ENCODE data around the gene SPTB.

Gene SPTB

DNA sequence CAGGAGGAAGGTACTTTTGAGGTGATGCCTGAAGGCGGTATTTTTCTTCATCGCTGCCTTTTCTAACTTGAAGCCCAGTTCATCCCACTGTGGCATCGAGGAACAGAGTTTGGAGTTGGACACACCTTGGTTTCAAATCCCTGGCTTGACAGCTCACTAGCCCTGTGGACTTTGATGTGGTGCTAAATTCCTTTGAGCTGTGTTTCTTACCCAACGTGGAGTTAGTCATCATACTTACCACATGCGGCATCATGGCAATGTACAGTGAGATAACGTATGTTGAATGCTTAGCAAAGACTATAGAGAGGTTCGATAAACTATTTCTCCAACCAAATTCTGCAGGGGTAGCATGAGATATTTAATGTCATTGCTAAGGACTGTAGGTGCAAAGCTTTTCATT, 172.0 kb downstream of the SPTB start:
- H3K9me3 ChIP-seq = no peaks in the 10 kb centered on the region
- peaks cover 83 to 91% of the 10 kb centered on the region in 2 experiments for H3K4me1 ChIP-seq (ENCODE audit: control insufficient read depth in 1 of 2, insufficient read depth in 1 of 2, low read depth in 1 of 2, low read length in 1 of 2)
- TF ChIP-seq, protein P1, sequence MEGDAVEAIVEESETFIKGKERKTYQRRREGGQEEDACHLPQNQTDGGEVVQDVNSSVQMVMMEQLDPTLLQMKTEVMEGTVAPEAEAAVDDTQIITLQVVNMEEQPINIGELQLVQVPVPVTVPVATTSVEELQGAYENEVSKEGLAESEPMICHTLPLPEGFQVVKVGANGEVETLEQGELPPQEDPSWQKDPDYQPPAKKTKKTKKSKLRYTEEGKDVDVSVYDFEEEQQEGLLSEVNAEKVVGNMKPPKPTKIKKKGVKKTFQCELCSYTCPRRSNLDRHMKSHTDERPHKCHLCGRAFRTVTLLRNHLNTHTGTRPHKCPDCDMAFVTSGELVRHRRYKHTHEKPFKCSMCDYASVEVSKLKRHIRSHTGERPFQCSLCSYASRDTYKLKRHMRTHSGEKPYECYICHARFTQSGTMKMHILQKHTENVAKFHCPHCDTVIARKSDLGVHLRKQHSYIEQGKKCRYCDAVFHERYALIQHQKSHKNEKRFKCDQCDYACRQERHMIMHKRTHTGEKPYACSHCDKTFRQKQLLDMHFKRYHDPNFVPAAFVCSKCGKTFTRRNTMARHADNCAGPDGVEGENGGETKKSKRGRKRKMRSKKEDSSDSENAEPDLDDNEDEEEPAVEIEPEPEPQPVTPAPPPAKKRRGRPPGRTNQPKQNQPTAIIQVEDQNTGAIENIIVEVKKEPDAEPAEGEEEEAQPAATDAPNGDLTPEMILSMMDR (IDR thresholded peaks at IDR 0.05) = no peak
- no peaks in the 10 kb centered on the region for H3K27me3 ChIP-seq
- peak overlapping the region; percentile 99 for H3K27ac ChIP-seq
- H3K36me3 ChIP-seq = peaks cover 21% of the 10 kb centered on the region
- peak overlapping the region; percentile 79 to 97 for H3K4me3 ChIP-seq (ENCODE audit: low read depth in 1 of 2, low read length in 1 of 2)

DNA sequence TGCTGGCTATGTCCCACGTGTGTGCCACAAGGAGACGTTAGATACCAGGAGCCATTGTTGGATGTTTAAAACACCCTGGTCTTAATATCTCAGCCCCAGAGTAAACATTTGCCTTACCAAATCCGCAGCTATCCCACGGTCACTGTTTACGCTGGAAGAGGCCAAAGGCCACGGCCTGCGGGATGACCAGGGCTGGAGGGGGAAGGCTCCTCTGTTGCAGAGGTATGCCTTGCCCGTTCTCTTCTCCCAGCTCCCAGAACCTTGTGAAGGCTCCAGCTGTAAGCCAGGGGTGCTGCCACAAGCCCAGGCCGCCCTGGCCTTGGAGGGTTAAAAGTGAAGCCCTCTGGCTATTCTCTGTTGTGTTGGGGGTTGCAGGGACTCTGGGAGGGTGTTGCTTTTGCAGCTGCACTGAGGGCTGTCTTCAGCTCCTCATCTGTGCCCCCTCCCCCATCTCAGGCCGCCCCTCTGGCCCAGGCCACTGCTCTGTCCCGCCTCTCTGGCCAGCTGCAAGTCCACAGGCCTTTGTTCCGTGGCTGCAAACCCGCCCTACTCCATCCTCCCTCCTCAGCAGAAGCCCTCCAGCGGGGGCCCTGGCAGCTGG, 173.0 kb downstream of the SPTB start:
- TF ChIP-seq, protein P1 (IDR thresholded peaks at IDR 0.05) = no peak
- H3K27ac ChIP-seq = peak overlapping the region; percentile 99
- H3K4me1 ChIP-seq (ENCODE audit: control insufficient read depth in 1 of 2, insufficient read depth in 1 of 2, low read depth in 1 of 2, low read length in 1 of 2) = peaks cover 83 to 91% of the 10 kb centered on the region in 2 experiments

DNA sequence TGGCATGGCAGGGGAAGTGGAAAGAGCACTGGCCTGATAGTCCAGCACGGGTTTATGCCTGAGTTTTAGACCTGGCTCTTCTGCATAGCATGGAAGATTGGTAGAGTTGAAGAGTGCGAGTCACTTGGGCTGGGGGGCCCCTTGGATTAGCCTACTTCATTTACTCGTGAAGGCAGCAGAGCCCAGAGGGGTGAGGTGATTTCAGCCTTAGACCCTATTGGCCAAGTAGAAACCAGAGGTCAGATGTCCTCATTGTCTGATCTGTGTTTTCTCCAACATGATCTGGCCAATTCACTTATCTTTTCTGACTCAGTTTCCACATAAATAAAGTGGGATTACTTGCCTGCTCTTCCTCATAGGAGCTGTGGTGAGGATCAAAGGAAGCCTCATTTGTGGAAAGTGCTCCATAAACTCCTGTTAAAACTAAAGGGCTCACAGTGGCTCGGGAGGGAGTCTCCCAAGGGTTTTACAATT, 173.6 kb downstream of the SPTB start:
- Histone ChIP-seq H3K27me3 (peaks cover 8% of the 10 kb centered on the region), H3K27ac (peak overlapping the region; percentile 99), H3K9me3 (no peaks in the 10 kb centered on the region), H3K4me3 (ENCODE audit: low read depth in 1 of 2, low read length in 1 of 2) (peak overlapping the region; percentile 79 to 97), H3K4me1 (ENCODE audit: control insufficient read depth in 1 of 2, insufficient read depth in 1 of 2, low read depth in 1 of 2, low read length in 1 of 2) (peaks cover 81 to 89% of the 10 kb centered on the region in 2 experiments), H3K36me3 (peaks cover 21% of the 10 kb centered on the region)
- TF ChIP-seq, protein P1 (IDR thresholded peaks at IDR 0.05) = no peak

More for the DNA sequence above, 173.0 kb downstream of the SPTB start:
- peaks cover 21% of the 10 kb centered on the region for H3K36me3 ChIP-seq
- peak overlapping the region; percentile 79 to 97 for H3K4me3 ChIP-seq (ENCODE audit: low read depth in 1 of 2, low read length in 1 of 2)
- H3K27me3 ChIP-seq = peaks cover 5% of the 10 kb centered on the region
- H3K9me3 ChIP-seq = no peaks in the 10 kb centered on the region

DNA sequence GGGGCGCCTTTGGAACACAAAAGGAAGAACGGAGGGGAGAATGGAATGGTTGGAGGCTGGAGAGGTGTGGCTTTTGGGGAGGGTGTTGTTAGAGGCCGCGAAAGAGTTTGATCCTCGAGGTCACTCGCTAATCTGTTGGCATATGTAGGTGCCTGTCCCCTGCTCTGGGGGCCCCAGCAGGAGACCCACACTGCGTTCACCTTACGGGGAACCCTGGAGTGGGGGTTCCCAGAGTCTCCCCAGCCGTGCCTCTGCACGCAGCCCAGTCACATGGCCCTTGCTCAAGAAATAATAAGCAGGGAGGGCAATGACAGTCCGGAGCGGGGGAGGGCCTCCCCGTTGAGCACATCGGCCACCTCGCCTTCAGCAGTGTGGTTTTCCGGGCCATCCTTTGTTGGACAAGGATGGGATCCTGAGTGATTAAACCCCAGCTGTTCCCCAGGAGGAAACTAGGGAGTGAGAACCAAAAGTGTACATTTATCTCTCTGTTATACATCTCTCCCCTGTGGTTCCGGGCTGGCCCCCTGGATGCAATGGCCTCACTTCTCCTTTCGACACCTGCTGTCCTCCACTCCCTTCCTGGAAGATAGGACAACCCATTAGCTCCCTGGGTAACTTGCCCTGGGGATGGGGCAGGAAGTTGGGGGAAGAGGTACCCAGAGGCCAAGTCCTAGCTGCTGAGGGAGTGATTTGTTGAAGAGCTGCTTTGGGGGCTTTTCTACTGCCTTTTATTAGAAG, 174.2 kb downstream of the SPTB start:
- Histone ChIP-seq H3K27ac (peak overlapping the region; percentile 99), H3K4me1 (ENCODE audit: control insufficient read depth in 1 of 2, insufficient read depth in 1 of 2, low read depth in 1 of 2, low read length in 1 of 2) (peaks cover 81 to 89% of the 10 kb centered on the region in 2 experiments), H3K27me3 (peaks cover 8% of the 10 kb centered on the region), H3K9me3 (no peaks in the 10 kb centered on the region), H3K36me3 (peaks cover 21% of the 10 kb centered on the region), H3K4me3 (ENCODE audit: low read depth in 1 of 2, low read length in 1 of 2) (peak overlapping the region; percentile 79 to 97)
- TF ChIP-seq, protein P1 (IDR thresholded peaks at IDR 0.05) = no peak

DNA sequence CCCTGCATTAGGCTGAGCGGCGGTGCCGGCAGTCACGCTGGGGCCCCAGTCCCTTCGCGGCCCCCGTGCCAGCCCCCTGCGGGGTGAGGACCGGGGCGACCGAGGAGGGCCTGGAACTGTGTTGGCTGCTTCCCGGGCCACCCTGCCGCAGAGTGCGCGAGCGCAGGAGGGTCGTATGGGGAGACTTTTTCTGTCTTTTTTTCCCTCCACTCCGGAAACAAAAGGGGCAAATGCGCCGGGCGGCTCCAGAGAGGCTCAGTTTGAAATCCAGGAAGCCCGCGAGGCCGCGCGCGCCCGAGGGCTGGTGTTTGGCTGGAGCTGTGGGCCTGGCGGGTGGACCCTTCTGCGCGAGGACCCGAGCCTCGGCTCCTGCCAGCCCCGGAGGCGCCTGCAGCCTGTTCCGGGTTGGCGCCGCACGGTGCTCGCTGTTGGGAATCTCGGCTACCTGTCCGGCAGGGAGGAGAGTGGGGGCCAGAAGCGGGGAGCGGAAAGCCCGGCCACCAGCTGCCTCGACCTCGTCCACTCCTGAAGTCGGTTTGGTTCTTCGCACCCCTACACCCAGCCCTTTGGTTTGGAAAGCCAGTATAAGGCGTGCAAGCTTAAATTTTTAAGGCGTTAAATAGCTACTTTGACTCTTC, 174.8 kb downstream of the SPTB start:
- no peaks in the 10 kb centered on the region for H3K9me3 ChIP-seq
- peaks cover 81 to 89% of the 10 kb centered on the region in 2 experiments for H3K4me1 ChIP-seq (ENCODE audit: control insufficient read depth in 1 of 2, insufficient read depth in 1 of 2, low read depth in 1 of 2, low read length in 1 of 2)

More for the DNA sequence above, 174.8 kb downstream of the SPTB start:
- Histone ChIP-seq H3K27ac (peak overlapping the region; percentile 99), H3K27me3 (peaks cover 8% of the 10 kb centered on the region), H3K36me3 (peaks cover 15% of the 10 kb centered on the region), H3K4me3 (ENCODE audit: low read depth in 1 of 2, low read length in 1 of 2) (peak overlapping the region; percentile 79 to 97)
- TF ChIP-seq, protein P1 (IDR thresholded peaks at IDR 0.05) = no peak
